Gastrocnemius medialis (tissue), 4 donors: ENCODE measurements around the gene TWF2.

Experiments
- CTCF ChIP-seq, 5 experiments: fragments of 450-650 bp in 3 of 5; fragments of 200-600 bp in 2 of 5; sonication (generic) in 2 of 5; IDR thresholded peaks in 4 of 5; conservative IDR thresholded peaks in 1 of 5; 1 replicate in 4 of 5; 2 replicates in 1 of 5; pipeline ENCODE4 v1.5.1; 2016 to 2019; ENCODE audit warnings: antibody characterized with exemption in 5 of 5, mild to moderate bottlenecking in 3 of 5, moderate library complexity in 3 of 5
- POLR2A ChIP-seq, 2 donors: fragments of 450-650 bp; IDR thresholded peaks; one replicate each; pipeline ENCODE4 v1.6.1; 2017; ENCODE audit warnings: antibody characterized with exemption in 2 of 2, mild to moderate bottlenecking in 2 of 2, moderate library complexity in 2 of 2

- TF ChIP-seq CTCF (IDR thresholded peaks at IDR 0.05 in 4 of 5, conservative IDR thresholded peaks at IDR 0.05 in 1 of 5) (no peak), POLR2A (IDR thresholded peaks at IDR 0.05) (no peak)
Measured at GRCh38 chr3:52211268-52211891, 27.6 kb downstream of the TWF2 start.
